PC-3 (cell line): ENCODE results near the gene HSD17B12.

Experiments
- EZH2 ChIP-seq: fragments of 300-600 bp; sonication (generic); IDR thresholded peaks from one replicate; pipeline ENCODE4 v1.6.1; 2017; ENCODE audit warnings: antibody characterized with exemption, mild to moderate bottlenecking, low read length; ENCODE audit not compliant: unreplicated experiment
- EZH2phosphoT487 ChIP-seq: fragments of 300-600 bp; sonication (generic); IDR thresholded peaks from 2 replicates; pipeline ENCODE4 v1.6.1; 2018; ENCODE audit warnings: mild to moderate bottlenecking, antibody characterized with exemption, low read length, borderline replicate concordance
- TF ChIP-seq, protein P1 (sequence below): fragments of 300-600 bp; sonication (generic); conservative IDR thresholded peaks from 2 replicates; pipeline ENCODE4 v1.5.1; 2017; ENCODE audit warnings: antibody characterized with exemption, low read depth, mild to moderate bottlenecking, low read length

DNA sequence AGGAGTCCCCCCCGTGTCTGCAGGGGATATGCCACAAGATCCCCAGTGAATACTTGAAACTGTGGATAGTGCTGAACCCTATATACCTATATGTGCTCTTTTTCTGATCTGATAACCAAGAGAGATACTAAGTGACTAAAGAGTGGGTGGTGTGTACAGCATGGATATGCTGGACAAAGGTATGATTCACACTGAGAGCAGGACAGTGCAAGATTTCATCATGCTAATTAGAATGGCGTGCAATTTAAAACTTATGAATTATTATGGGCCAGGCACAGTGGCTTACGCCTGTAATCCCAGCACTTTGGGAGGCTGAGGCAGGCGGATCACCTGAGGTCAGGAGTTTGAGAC, 109.9 kb downstream of the HSD17B12 start:
- TF ChIP-seq, protein P1, sequence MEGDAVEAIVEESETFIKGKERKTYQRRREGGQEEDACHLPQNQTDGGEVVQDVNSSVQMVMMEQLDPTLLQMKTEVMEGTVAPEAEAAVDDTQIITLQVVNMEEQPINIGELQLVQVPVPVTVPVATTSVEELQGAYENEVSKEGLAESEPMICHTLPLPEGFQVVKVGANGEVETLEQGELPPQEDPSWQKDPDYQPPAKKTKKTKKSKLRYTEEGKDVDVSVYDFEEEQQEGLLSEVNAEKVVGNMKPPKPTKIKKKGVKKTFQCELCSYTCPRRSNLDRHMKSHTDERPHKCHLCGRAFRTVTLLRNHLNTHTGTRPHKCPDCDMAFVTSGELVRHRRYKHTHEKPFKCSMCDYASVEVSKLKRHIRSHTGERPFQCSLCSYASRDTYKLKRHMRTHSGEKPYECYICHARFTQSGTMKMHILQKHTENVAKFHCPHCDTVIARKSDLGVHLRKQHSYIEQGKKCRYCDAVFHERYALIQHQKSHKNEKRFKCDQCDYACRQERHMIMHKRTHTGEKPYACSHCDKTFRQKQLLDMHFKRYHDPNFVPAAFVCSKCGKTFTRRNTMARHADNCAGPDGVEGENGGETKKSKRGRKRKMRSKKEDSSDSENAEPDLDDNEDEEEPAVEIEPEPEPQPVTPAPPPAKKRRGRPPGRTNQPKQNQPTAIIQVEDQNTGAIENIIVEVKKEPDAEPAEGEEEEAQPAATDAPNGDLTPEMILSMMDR: no peak
- no peak for TF ChIP-seq EZH2
- TF ChIP-seq EZH2phosphoT487: no peak
